HG02610 (cell line): ENCODE results near the gene MYO1H.
"Not testable (repeated sequence)": the region's sequence is repeated elsewhere in the genome, so short reads cannot be mapped to it uniquely, and the experiment has no call there.

ENCODE experiments used
- ATAC-seq: cut with Tn5 transposase; IDR thresholded peaks from one replicate; pipeline ENCODE4 v1.9.1; 2021; ENCODE audit warnings: mild to moderate bottlenecking, moderate library complexity; ENCODE audit not compliant: unreplicated experiment

MYO1H gene

GRCh38 chr12:109347589-109347988 lies at the start of gene MYO1H:
Gene MYO1H (plus strand): TSS chr12:109347900. CDS start chr12:109347961, 61 bp downstream.
- no peak for ATAC-seq

GRCh38 chr12:109299849-109300248 lies 47.9 kb upstream of the MYO1H start:
- no peak for ATAC-seq

- no peak for ATAC-seq
Observed at GRCh38 chr12:109301643-109302168, 46.0 kb upstream of the MYO1H start.

- no peak for ATAC-seq
Observed at GRCh38 chr12:109302358-109302757, 45.3 kb upstream of the MYO1H start.

GRCh38 chr12:109302770-109303169 lies 44.9 kb upstream of the MYO1H start:
- ATAC-seq = no peak

GRCh38 chr12:109304485-109304884 lies 43.2 kb upstream of the MYO1H start:
- no peak for ATAC-seq

GRCh38 chr12:109305547-109305946 lies 42.2 kb upstream of the MYO1H start:
- no peak for ATAC-seq

GRCh38 chr12:109307051-109307450 lies 40.6 kb upstream of the MYO1H start:
- ATAC-seq = no peak

- ATAC-seq = no peak
Observed at GRCh38 chr12:109308534-109309380, 38.9 kb upstream of the MYO1H start, which contains the start of gene FOXN4. Gene FOXN4 (minus strand): TSS chr12:109309284. CDS start chr12:109308321, 963 bp downstream.

- no peak for ATAC-seq
Observed at GRCh38 chr12:109309381-109310246, 38.1 kb upstream of the MYO1H start.

GRCh38 chr12:109310247-109311125 lies 37.2 kb upstream of the MYO1H start:
- no peak for ATAC-seq

GRCh38 chr12:109321294-109321693 lies 26.4 kb upstream of the MYO1H start:
- ATAC-seq = not testable (repeated sequence)

- ATAC-seq = no peak
Observed at GRCh38 chr12:109329003-109329402, 18.7 kb upstream of the MYO1H start.

GRCh38 chr12:109329686-109330085 lies 18.0 kb upstream of the MYO1H start:
- ATAC-seq = no peak

GRCh38 chr12:109330282-109331230 lies 17.1 kb upstream of the MYO1H start:
- ATAC-seq = no peak

GRCh38 chr12:109331301-109331952 lies 16.3 kb upstream of the MYO1H start:
- ATAC-seq = no peak

GRCh38 chr12:109334887-109335286 lies 12.8 kb upstream of the MYO1H start:
- ATAC-seq = no peak

GRCh38 chr12:109336593-109336992 lies 11.1 kb upstream of the MYO1H start:
- no peak for ATAC-seq

GRCh38 chr12:109343677-109344076 lies 4.0 kb upstream of the MYO1H start:
- ATAC-seq = no peak
